Upper lobe of left lung (tissue), 6 donors: ENCODE measurements around the gene GTF2A2. TPM values are rescaled to one million over a fixed set of nuclear protein-coding genes. Genes with fewer than 3 reads are reported as not detected.

ENCODE experiments used
- ATAC-seq, 2 donors: fragments of 200-7000 bp; cut with Tn5 transposase; one replicate each; pipeline ENCODE4 v1.9.1; 2022; ENCODE audit warnings: mild to moderate bottlenecking in 2 of 2, moderate library complexity in 2 of 2; ENCODE audit not compliant: low FRiP score in 2 of 2
- DNase-seq, 2 donors: peaks; one replicate each; pipeline ENCODE4 v3.0.0-alpha.2; 2019 to 2020
- H3K27ac ChIP-seq, 4 donors: fragments of 200-600 bp; sonication (generic); one replicate each; pipeline ENCODE4 v1.5.1; 2016 to 2019
- H3K27me3 ChIP-seq, 4 donors: fragments of 200-600 bp; sonication (generic); one replicate each; pipeline ENCODE4 v1.5.1; 2017 to 2019
- H3K36me3 ChIP-seq, 4 donors: fragments of 200-600 bp; sonication (generic); one replicate each; pipeline ENCODE4 v1.5.1; 2016 to 2019
- H3K4me1 ChIP-seq, 4 donors: fragments of 200-600 bp; sonication (generic); one replicate each; pipeline ENCODE4 v1.5.1; 2018 to 2019
- H3K4me3 ChIP-seq, 4 donors: fragments of 200-600 bp; sonication (generic); one replicate each; pipeline ENCODE4 v1.5.1; 2017 to 2019; ENCODE audit warnings: mild to moderate bottlenecking in 2 of 4, moderate library complexity in 1 of 4
- H3K9me3 ChIP-seq, 4 donors: fragments of 200-600 bp; sonication (generic); one replicate each; pipeline ENCODE4 v1.5.1; 2018 to 2019
- CTCF ChIP-seq, 6 experiments: fragments of 450-650 bp in 4 of 6; fragments of 200-600 bp in 2 of 6; sonication (generic) in 2 of 6; IDR thresholded peaks; one replicate each; pipeline ENCODE4 v1.5.1; 2016 to 2019; ENCODE audit warnings: antibody characterized with exemption in 6 of 6
- EP300 ChIP-seq, 4 donors: sonication (generic); formaldehyde crosslinking; IDR thresholded peaks; one replicate each; pipeline ENCODE4 v1.5.1; 2017; ENCODE audit warnings: antibody characterized with exemption in 4 of 4, control low read depth in 2 of 4
- POLR2A ChIP-seq, 4 donors: fragments of 450-650 bp; IDR thresholded peaks; one replicate each; pipeline ENCODE4 v1.5.1; 2016 to 2017; ENCODE audit warnings: antibody characterized with exemption in 4 of 4, mild to moderate bottlenecking in 2 of 4
- POLR2AphosphoS5 ChIP-seq, 2 donors: sonication (generic); formaldehyde crosslinking; IDR thresholded peaks; one replicate each; pipeline ENCODE4 v1.5.1; 2017; ENCODE audit warnings: antibody characterized with exemption in 2 of 2
- WGBS, 2 donors: methylation state at CpG; one replicate each; pipeline ENCODE4 v1.1.5; 2017 to 2018; 5-methylcytosine and 5-hydroxymethylcytosine counted together
- total RNA-seq, 6 donors: library from RNA; depleted of rRNA in 4 of 6; stranded (reverse); fragments of >200 nt in 4 of 6; gene quantifications; one replicate each; pipeline versions ENCODE4 v1.1.0 to v1.2.1, GENCODE V29; 2016 to 2021
- donor health status: DM: no; HTN: no; CAD: no; lungs with moderate emphysema.
- donor health status: DM: no; HTN: yes; CAD: no; lungs with severe emphysema.

GTF2A2 gene
- total RNA-seq, 6 donors from 2014 or later: 5.5 to 80.1 (median 30.2) TPM

GRCh38 chr15:59689626-59690236 lies 32.4 kb upstream of the GTF2A2 start:
- peak; percentile 82 to 95 for DNase-seq
- peak overlapping the region; percentile 43 to 76 (median 64) for H3K4me3 ChIP-seq
- peaks cover 34 to 39% (median 36%) of the 10 kb centered on the region in 4 donors for H3K4me1 ChIP-seq
- ATAC-seq: peak; percentile 83 to 89
- H3K27ac ChIP-seq: peak overlapping the region; percentile 96 to 100 (median 99)
- TF ChIP-seq POLR2AphosphoS5 (IDR thresholded peaks at IDR 0.05): peak in 1 of 2 donors; percentile 6
- TF ChIP-seq CTCF (IDR thresholded peaks at IDR 0.05): no peak
- no peak for TF ChIP-seq EP300 (IDR thresholded peaks at IDR 0.05)
- no peaks in the 10 kb centered on the region for H3K27me3 ChIP-seq
- H3K36me3 ChIP-seq: peaks cover 0 to 6% (median 0%) of the 10 kb centered on the region in 4 donors
- H3K9me3 ChIP-seq: no peaks in the 10 kb centered on the region
- WGBS, 2 donors: 1 to 2% methylated on average over 25 of the region's 25 CpGs

- H3K9me3 ChIP-seq: no peaks in the 10 kb centered on the region
- 0% methylated on average over 47 to 66 of the region's 78 CpGs for WGBS, 2 donors
- ATAC-seq (peak; percentile 98 to 99), DNase-seq (peak; percentile 100)
- TF ChIP-seq CTCF (IDR thresholded peaks at IDR 0.05) (peak in 2 of 6 experiments; percentile 24 to 39), POLR2A (IDR thresholded peaks at IDR 0.05) (peak; percentile 75 to 99 (median 94)), EP300 (IDR thresholded peaks at IDR 0.05) (peak in 2 of 4 donors; percentile 18 to 23), POLR2AphosphoS5 (IDR thresholded peaks at IDR 0.05) (peak; percentile 95 to 96)
- peak within 1 kb of the TSS; percentile 62 to 76 (median 70) for H3K4me3 ChIP-seq
- no peaks in the 10 kb centered on the region for H3K27me3 ChIP-seq
- peaks cover 39 to 45% (median 43%) of the 10 kb centered on the region in 4 donors for H3K4me1 ChIP-seq
- peaks cover 0 to 6% (median 0%) of the 10 kb centered on the region in 4 donors for H3K36me3 ChIP-seq
- peak within 1 kb of the TSS; percentile 96 to 100 (median 99) for H3K27ac ChIP-seq
Measured at GRCh38 chr15:59688782-59689625, 31.7 kb upstream of the GTF2A2 start, which contains the start of gene BNIP2. Gene BNIP2 (minus strand): TSS chr15:59689320. CDS start chr15:59682457, 6,863 bp downstream.

GRCh38 chr15:59688423-59688781 lies 31.1 kb upstream of the GTF2A2 start:
- H3K27me3 ChIP-seq: no peaks in the 10 kb centered on the region
- H3K9me3 ChIP-seq: no peaks in the 10 kb centered on the region
- TF ChIP-seq POLR2A (IDR thresholded peaks at IDR 0.05) (peak in 2 of 4 donors; percentile 10 to 31), CTCF (IDR thresholded peaks at IDR 0.05) (no peak), POLR2AphosphoS5 (IDR thresholded peaks at IDR 0.05) (no peak), EP300 (IDR thresholded peaks at IDR 0.05) (no peak)
- H3K4me3 ChIP-seq: peak overlapping the region; percentile 62 to 76 (median 70)
- WGBS, 2 donors: 0% methylated on average over 14 to 15 of the region's 15 CpGs
- DNase-seq (peak in 1 of 2 donors; percentile 50), ATAC-seq (peak in 1 of 2 donors; percentile 5)
- peak overlapping the region; percentile 96 to 100 (median 99) for H3K27ac ChIP-seq
- peaks cover 45 to 50% (median 48%) of the 10 kb centered on the region in 4 donors for H3K4me1 ChIP-seq
- peaks cover 0 to 9% (median 0%) of the 10 kb centered on the region in 4 donors for H3K36me3 ChIP-seq

- TF ChIP-seq POLR2AphosphoS5 (IDR thresholded peaks at IDR 0.05): no peak
- TF ChIP-seq CTCF (IDR thresholded peaks at IDR 0.05): peak in 2 of 6 experiments; percentile 48 to 56
- H3K9me3 ChIP-seq: no peaks in the 10 kb centered on the region
- peaks cover 46 to 55% (median 48%) of the 10 kb centered on the region in 4 donors for H3K4me1 ChIP-seq
- peak overlapping the region; percentile 96 to 100 (median 99) for H3K27ac ChIP-seq
- peak in 1 of 2 donors; percentile 27 for DNase-seq
- peaks cover 0 to 11% (median 0%) of the 10 kb centered on the region in 4 donors for H3K36me3 ChIP-seq
- peak overlapping the region; percentile 62 to 76 (median 70) for H3K4me3 ChIP-seq
- 5 to 14% methylated on average over 5 of the region's 5 CpGs for WGBS, 2 donors
- no peaks in the 10 kb centered on the region for H3K27me3 ChIP-seq
- ATAC-seq: peak in 1 of 2 donors; percentile 24
Measured at GRCh38 chr15:59687836-59688235, 30.5 kb upstream of the GTF2A2 start.
